ENCODE measurements around the gene LGSN. TPM values are rescaled to one million over a fixed set of nuclear protein-coding genes. Genes with fewer than 3 reads are reported as not detected.
"Not testable (repeated sequence)": the region's sequence is repeated elsewhere in the genome, so short reads cannot be mapped to it uniquely, and the experiment has no call there.

Gene LGSN
- total RNA-seq, 3 donors from 2014 or later = not detected

- Histone ChIP-seq H3K36me3 (no peaks in the 10 kb centered on the region), H3K9me3 (no peaks in the 10 kb centered on the region), H3K27ac (no peak overlapping the region), H3K4me1 (no peaks in the 10 kb centered on the region), H3K4me3 (no peak overlapping the region), H3K27me3 (no peaks in the 10 kb centered on the region)
- DNase-seq (ENCODE audit: low spot score in 2 of 2) = no peak
- intact Hi-C loops (cut with DNase I; ENCODE audit: low total_unique reads) = no loop called here
- TF ChIP-seq POLR2A (IDR thresholded peaks at IDR 0.05) (no peak), CTCF (IDR thresholded peaks at IDR 0.05) (no peak), POLR2AphosphoS5 (IDR thresholded peaks at IDR 0.05) (no peak)
Observed at GRCh38 chr6:63346217-63346835, 26.5 kb upstream of the LGSN start.

- intact Hi-C loops (cut with DNase I; ENCODE audit: low total_unique reads) = no loop called here
- Histone ChIP-seq H3K9me3 (peaks cover 4 to 10% of the 10 kb centered on the region in 2 donors), H3K27ac (no peak overlapping the region), H3K27me3 (no peaks in the 10 kb centered on the region), H3K4me3 (no peak overlapping the region), H3K36me3 (no peaks in the 10 kb centered on the region), H3K4me1 (no peaks in the 10 kb centered on the region)
- DNase-seq (ENCODE audit: low spot score in 2 of 2) = no peak
- TF ChIP-seq POLR2AphosphoS5 (IDR thresholded peaks at IDR 0.05) = no peak
- no peak for TF ChIP-seq POLR2A (IDR thresholded peaks at IDR 0.05)
- no peak for TF ChIP-seq CTCF (IDR thresholded peaks at IDR 0.05)
Observed at GRCh38 chr6:63340351-63340750, 20.6 kb upstream of the LGSN start.

DNA sequence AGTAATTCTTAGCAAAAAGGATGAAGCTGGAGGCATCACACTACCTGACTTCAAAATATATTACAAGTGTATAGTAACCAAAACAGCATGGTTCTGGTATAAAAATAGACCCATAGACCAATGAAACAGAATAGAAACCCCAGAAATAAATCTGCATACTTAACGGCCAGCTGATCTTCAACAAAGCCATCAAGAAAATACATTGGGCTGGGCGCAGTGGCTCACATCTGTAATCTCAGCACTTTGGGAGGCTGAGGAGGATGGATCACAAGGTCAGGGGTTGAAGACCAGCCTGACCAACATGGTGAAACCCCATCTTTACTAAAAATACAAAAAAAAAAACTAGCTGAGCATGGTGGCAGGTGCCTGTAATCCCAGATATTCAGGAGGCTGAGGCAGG lies 14.9 kb upstream of the LGSN start:
- H3K9me3 ChIP-seq; H3K27ac ChIP-seq; H3K4me3 ChIP-seq; DNase-seq (ENCODE audit: low spot score in 2 of 2); H3K4me1 ChIP-seq; H3K27me3 ChIP-seq; H3K36me3 ChIP-seq; intact Hi-C loops (cut with DNase I; ENCODE audit: low total_unique reads): not testable (repeated sequence)

- TF ChIP-seq POLR2AphosphoS5 (IDR thresholded peaks at IDR 0.05) (no peak), CTCF (IDR thresholded peaks at IDR 0.05) (no peak), POLR2A (IDR thresholded peaks at IDR 0.05) (no peak)
Observed at GRCh38 chr6:63333440-63333839, 13.7 kb upstream of the LGSN start.

DNA sequence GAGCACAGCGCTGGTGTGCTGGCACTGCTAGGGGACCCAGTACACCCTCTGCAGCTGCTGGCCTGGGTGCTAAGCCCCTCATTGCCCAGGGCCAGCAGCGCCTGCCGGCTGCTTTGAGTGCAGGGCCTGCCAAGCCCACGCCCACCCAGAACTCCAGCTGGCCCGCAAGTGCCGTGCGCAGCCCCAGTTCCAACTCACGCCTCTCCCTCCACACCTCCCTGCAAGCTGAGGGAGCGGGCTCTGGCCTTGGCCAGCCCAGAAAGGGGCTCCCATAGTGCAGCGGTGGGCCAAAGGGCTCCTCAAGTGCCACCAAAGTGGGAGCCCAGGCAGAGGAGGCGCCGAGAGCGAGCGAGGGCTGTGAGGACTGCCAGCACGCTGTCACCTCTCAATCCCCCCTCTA lies 6.8 kb upstream of the LGSN start:
- H3K27ac ChIP-seq; H3K4me3 ChIP-seq; H3K4me1 ChIP-seq; intact Hi-C loops (cut with DNase I; ENCODE audit: low total_unique reads); H3K27me3 ChIP-seq; H3K36me3 ChIP-seq; DNase-seq (ENCODE audit: low spot score in 2 of 2): not testable (repeated sequence)
- peaks cover 9 to 11% of the 10 kb centered on the region in 2 donors for H3K9me3 ChIP-seq

More at GRCh38 chr6:63333440-63333839, 13.7 kb upstream of the LGSN start:
- Histone ChIP-seq H3K4me3 (no peak overlapping the region), H3K9me3 (peaks cover 0 to 4% of the 10 kb centered on the region in 2 donors), H3K36me3 (no peaks in the 10 kb centered on the region), H3K4me1 (no peaks in the 10 kb centered on the region), H3K27me3 (no peaks in the 10 kb centered on the region), H3K27ac (no peak overlapping the region)
- no peak for DNase-seq (ENCODE audit: low spot score in 2 of 2)
- intact Hi-C loops (cut with DNase I; ENCODE audit: low total_unique reads) = no loop called here

DNA sequence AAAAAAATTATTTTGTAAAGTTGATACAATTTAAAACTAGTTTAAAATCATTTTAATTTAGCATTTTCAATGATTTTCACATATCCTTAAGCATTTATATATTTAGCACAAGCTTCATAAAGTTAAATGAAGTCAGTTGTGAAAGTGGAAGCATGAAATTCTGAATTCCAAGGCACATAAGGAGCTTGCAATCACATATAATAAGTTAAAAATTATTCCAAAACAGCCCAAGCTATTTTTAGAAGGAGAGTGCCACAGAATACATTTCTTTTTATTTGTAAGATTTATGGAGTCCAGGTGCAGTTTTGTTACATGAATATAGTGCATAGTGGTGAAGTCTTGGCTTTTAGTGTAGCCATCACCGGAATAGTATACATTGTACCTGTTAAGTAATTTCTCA lies 3.2 kb upstream of the LGSN start:
- intact Hi-C loops (cut with DNase I; ENCODE audit: low total_unique reads) = no loop called here
- Histone ChIP-seq H3K4me1 (no peaks in the 10 kb centered on the region), H3K27ac (no peak overlapping the region), H3K27me3 (no peaks in the 10 kb centered on the region), H3K36me3 (no peaks in the 10 kb centered on the region), H3K4me3 (no peak overlapping the region), H3K9me3 (peaks cover 9 to 11% of the 10 kb centered on the region in 2 donors)
- no peak for TF ChIP-seq POLR2A (IDR thresholded peaks at IDR 0.05)
- TF ChIP-seq CTCF (IDR thresholded peaks at IDR 0.05) = no peak
- no peak for TF ChIP-seq POLR2AphosphoS5 (IDR thresholded peaks at IDR 0.05)
- DNase-seq (ENCODE audit: low spot score in 2 of 2) = no peak

Measured in breast epithelium (tissue), 4 donors.